GM21515 (cell line): ENCODE results near the gene TULP1.
A peak's percentile ranks its signal among the peaks of the same experiment; 100 is the strongest.

Source experiments
- ATAC-seq: cut with Tn5 transposase; IDR thresholded peaks from one replicate; pipeline ENCODE4 v1.9.1; 2021; ENCODE audit not compliant: unreplicated experiment

Gene TULP1

DNA sequence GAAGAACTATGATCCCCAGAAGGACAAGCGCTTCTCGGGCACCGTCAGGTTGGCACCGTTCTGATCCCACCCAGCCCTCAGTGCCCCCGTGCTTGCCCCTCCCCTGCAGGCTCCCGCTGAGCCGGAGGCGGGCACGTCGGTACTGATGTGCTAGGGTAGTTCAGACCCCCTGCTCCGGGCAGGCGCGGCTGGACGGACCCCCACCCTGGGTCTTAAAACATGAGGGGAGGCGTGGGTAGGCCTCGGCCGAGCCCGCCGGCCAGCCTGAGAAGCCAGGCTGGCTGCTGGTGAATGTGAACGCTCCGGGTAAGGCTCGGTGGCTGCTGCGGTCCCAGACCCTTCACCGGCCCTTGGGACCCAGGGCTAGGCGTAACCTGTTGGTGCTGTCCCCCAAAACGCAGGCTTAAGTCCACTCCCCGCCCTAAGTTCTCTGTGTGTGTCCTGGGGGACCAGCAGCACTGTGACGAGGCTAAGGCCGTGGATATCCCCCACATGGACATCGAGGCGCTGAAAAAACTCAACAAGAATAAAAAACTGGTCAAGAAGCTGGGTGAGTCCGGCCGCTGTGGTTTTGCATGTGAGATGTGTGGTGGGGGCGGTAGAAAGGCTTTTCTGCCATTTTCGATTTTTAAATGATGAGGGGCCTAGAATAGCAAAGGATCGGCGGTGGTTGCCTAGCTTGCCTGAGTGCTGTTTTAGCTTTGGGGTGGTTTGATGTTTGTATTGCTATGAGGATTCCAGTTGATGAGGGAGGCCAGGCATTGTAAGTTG lies 43.5 kb downstream of the TULP1 start:
- no peak for ATAC-seq

DNA sequence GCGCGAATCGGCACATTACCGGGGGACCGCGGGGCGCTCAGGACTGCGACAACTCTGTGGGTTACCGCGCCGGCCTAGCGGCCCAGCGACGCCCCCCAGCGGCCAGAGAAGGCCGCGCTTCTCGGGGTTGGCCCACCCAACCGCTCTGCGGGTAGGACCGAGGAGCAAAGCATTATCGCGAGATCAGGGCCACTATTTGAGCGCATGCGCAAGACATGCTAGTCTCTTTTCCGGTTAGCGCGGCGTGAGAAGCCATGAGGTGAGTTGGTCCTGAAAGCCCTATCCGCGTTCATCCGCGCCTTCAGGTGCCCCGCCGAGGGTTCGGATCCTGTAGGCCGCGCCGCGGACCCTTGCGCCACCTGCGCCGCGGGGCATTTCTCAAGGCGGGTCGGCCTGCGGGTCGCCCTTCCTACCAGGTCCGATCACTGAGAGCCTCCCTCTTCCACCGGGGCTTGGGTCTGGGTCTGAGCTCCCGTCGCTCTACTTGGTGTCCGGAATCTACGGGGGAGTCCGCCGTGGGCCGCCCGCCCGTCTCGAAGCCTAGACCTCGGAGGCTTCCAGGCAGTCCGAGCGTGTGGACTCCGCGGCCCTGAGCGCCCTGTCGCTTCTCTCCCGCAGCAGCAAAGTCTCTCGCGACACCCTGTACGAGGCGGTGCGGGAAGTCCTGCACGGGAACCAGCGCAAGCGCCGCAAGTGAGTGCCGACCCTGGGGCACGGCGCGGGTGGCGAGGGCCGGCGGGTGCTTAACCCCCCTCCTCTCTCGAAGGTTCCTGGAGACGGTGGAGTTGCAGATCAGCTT lies 44.3 kb downstream of the TULP1 start, which contains the start of gene RPL10A:
TSS of gene RPL10A (plus strand) at position 221 of the 799 bp plus-strand sequence. CDS start at position 255, 34 bp downstream.
- peak; percentile 85 for ATAC-seq

DNA sequence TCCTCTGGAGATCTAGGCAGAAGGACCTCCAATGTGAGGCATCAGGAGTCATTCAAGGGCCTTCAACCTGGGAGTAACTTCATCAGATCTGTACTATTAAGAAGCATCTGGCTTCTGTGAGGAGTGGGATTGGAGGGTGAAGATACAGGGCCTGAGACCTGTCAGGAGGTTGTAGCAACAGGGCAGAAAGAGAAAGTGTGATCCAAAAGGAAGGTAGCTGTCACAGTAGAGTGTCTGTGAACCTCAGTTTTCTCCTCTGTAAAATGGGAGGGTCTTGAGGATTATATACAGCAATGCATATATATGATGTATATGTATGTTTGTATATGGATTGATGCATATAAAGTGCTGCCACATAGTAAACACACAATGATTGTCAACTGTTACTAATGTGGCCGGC lies 47.0 kb downstream of the TULP1 start:
- ATAC-seq = no peak

- ATAC-seq = no peak
Measured at GRCh38 chr6:35463292-35463691, 49.4 kb downstream of the TULP1 start.

DNA sequence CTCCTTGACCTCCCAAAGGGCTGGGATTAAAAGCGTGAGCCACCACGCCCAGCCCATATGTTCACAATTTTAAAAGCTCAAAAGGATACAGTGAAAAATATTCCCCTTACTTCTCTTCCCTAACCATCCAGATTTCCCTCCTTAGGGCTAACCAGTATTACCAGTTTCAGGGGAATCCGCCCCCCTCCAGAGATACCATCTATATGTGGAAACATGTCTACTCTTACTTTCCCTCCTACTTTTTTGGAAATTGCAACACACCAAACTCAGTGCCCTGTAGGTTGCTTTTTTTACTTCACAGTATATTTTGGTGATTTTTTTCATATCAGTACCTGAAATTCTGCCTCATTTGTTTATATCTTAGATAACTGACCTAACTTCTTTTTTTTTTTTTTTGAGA lies 51.4 kb downstream of the TULP1 start:
- no peak for ATAC-seq

- no peak for ATAC-seq
Measured at GRCh38 chr6:35457907-35458306, 54.8 kb downstream of the TULP1 start.

- no peak for ATAC-seq
Measured at GRCh38 chr6:35454391-35455110, 58.1 kb downstream of the TULP1 start.

- no peak for ATAC-seq
Measured at GRCh38 chr6:35453236-35453635, 59.5 kb downstream of the TULP1 start.

GRCh38 chr6:35452183-35453090 lies 60.3 kb downstream of the TULP1 start, which contains the start of gene FANCE:
Gene FANCE (plus strand): TSS chr6:35452338. CDS start chr6:35452546, 208 bp downstream.
- peak; percentile 87 for ATAC-seq

DNA sequence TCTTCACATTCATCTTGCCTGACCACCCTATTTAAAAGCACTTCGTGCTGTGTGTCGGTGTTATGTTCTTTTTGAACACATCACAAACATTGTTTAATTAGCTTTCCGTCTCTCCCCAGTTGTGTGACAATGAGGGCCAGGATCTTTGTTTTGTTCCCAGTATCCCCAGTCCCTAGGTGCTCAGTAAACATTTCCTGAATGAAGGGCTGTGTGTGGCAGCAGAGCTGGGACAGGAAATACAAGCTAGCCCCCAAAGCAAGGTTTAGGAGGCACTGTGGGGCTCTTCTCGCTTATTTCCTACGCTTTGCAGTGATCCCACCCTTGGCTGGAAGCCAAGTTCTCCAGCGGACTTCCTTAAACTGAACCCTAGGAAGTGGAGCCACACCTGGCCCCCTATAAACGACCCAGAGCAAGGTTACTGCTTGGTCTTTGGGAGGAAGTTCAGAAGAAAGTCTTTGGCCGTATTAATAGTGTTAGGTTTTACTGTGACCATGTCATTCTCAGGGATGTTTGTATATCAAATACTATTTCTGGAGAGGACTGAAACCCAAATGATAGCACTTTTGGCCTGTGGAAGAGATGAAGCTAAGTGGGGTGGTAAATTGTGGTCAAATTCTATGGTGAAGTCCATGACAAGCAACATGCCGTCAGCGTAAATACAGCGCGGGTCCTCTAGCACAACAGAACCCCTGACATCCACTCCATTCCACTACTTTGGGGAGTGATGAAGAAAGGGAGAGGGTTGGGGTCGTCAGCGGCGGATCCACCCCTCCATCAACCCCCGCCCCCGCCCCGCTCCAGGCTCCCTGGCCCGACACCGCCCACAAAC lies 61.1 kb downstream of the TULP1 start:
- no peak for ATAC-seq

GRCh38 chr6:35449287-35449881 lies 63.3 kb downstream of the TULP1 start:
- ATAC-seq = peak; percentile 48

DNA sequence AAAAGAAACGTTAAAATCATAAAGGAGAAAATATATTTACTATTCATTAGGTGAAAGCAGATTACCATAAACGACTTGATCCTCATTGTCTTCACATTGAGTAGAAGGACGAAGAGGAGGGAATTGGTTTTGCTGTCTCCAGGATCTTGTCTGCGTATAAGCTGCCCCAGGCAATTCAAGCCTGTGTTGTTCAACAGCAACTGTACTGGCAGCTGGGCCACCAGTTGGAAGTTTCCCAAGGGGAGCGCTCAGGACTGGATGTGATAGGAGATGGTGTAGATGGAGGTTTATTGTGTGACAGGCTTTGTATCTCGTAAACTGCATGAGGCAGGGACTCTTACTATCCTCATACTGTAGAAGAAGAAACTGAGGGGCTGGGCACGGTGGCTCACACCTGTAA lies 64.5 kb downstream of the TULP1 start:
- ATAC-seq = no peak
